Measurements from ENCODE around the gene S100A13. TPM values are rescaled to one million over a fixed set of nuclear protein-coding genes. Genes with fewer than 3 reads are reported as not detected.

S100A13 gene
- total RNA-seq, 2 experiments from 2014 or later: 4.8 to 10.3 TPM

DNA sequence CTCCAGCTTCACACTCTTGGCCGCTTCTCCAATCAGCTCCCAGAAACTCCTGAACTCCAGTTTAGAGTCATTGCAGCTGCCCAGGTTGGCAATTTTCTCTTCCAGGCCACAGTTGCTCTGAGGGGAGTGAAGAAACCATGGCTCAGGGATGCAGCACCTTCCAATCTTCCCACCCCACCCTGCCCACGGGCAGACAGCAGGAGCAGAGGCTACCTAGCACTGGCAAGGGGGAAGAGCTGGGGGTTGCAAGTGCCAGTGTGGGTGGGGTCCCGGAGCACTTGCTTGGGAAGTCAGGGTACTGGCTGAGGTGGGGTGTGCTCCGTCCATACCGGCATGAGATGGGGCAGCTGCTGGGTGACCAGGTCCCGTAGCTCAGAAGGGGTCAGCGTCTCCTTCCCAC lies 12.4 kb downstream of the S100A13 start:
- Histone ChIP-seq H3K4me3 (ENCODE audit: low read depth, low read length, poor library complexity, severe bottlenecking) (no peak overlapping the region), H3K36me3 (ENCODE audit: insufficient read depth, low read length) (peaks cover 5% of the 10 kb centered on the region; the same call in 1 of the 2 replicates), H3K9me3 (ENCODE audit: low read length) (no peaks in the 10 kb centered on the region), H2AFZ (ENCODE audit: low read length) (no peak overlapping the region), H3K79me2 (ENCODE audit: insufficient read depth, low read depth, low read length) (no peaks in the 10 kb centered on the region), H3K4me1 (ENCODE audit: insufficient read depth, low read length, poor library complexity, severe bottlenecking) (peaks cover 5% of the 10 kb centered on the region), H3K4me2 (ENCODE audit: low read length) (no peak overlapping the region), H4K20me1 (ENCODE audit: insufficient read depth, low read length) (no peaks in the 10 kb centered on the region), H3K27ac (ENCODE audit: low read depth, low read length, poor library complexity, severe bottlenecking) (no peak overlapping the region), H3K9me2 (ENCODE audit: insufficient read depth, low read length) (no peaks in the 10 kb centered on the region)
- CTCF ChIA-PET (ENCODE audit: unreplicated experiment): interaction anchor here (0.5 kb wide), 1 partner anchor 74 kb away, joined by 3 read pairs; no protein-coding TSS in a partner anchor
- POLR2A ChIA-PET: interaction anchor here (0.6 to 1.4 kb wide), 2 partner anchors 20 to 118 kb away, joined by 3 to 5 read pairs; no protein-coding TSS in a partner anchor
- no TSS peak for BruUV-seq (replicated peaks)
- no peak for DNase-seq (ENCODE audit: low spot score)
- intact Hi-C loops (cut with micrococcal nuclease; ENCODE audit: unreplicated experiment): no loop called here
- TF ChIP-seq, protein P1, sequence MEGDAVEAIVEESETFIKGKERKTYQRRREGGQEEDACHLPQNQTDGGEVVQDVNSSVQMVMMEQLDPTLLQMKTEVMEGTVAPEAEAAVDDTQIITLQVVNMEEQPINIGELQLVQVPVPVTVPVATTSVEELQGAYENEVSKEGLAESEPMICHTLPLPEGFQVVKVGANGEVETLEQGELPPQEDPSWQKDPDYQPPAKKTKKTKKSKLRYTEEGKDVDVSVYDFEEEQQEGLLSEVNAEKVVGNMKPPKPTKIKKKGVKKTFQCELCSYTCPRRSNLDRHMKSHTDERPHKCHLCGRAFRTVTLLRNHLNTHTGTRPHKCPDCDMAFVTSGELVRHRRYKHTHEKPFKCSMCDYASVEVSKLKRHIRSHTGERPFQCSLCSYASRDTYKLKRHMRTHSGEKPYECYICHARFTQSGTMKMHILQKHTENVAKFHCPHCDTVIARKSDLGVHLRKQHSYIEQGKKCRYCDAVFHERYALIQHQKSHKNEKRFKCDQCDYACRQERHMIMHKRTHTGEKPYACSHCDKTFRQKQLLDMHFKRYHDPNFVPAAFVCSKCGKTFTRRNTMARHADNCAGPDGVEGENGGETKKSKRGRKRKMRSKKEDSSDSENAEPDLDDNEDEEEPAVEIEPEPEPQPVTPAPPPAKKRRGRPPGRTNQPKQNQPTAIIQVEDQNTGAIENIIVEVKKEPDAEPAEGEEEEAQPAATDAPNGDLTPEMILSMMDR (conservative IDR thresholded peaks at IDR 0.05; ENCODE audit: low read length): no peak
- no peak for TF ChIP-seq EZH2phosphoT487 (IDR thresholded peaks at IDR 0.05; ENCODE audit: borderline replicate concordance, low read depth, low read length)

DNA sequence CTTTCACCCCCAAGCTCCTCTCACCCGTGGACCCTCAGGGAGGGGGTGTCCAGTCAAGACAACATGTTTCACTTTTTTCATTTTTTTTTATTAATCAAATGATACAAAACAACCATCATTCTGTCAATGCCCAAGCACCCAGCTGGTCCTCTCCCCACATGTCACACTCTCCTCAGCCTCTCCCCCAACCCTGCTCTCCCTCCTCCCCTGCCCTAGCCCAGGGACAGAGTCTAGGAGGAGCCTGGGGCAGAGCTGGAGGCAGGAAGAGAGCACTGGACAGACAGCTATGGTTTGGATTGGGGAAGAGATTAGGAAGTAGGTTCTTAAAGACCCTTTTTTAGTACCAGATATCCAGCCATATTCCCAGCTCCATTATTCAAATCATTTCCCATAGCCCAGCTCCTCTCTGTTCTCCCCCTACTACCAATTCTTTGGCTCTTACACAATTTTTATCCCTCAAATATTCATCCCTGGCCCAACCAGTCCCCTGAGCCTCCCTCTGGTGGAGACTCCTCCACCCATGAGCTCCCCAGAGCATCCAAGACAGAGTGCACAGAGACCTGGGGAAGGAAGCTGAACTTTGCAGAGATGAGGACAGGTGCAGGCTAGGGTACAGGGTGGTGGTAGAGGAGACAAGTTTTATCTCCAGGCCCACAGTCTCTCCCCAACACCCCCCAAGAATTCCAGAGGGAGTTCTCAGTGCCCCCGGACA lies 13.0 kb downstream of the S100A13 start:
- Histone ChIP-seq H3K4me2 (ENCODE audit: low read length) (no peak overlapping the region), H3K9me2 (ENCODE audit: insufficient read depth, low read length) (no peaks in the 10 kb centered on the region), H3K36me3 (ENCODE audit: insufficient read depth, low read length) (no peaks in the 10 kb centered on the region), H3K4me3 (ENCODE audit: low read depth, low read length, poor library complexity, severe bottlenecking) (no peak overlapping the region), H3K4me1 (ENCODE audit: insufficient read depth, low read length, poor library complexity, severe bottlenecking) (peaks cover 5% of the 10 kb centered on the region), H3K9me3 (ENCODE audit: low read length) (no peaks in the 10 kb centered on the region), H4K20me1 (ENCODE audit: insufficient read depth, low read length) (no peaks in the 10 kb centered on the region), H3K79me2 (ENCODE audit: insufficient read depth, low read depth, low read length) (no peaks in the 10 kb centered on the region), H2AFZ (ENCODE audit: low read length) (no peak overlapping the region), H3K27ac (ENCODE audit: low read depth, low read length, poor library complexity, severe bottlenecking) (no peak overlapping the region)
- no TSS peak for BruUV-seq (replicated peaks)
- intact Hi-C loops (cut with micrococcal nuclease; ENCODE audit: unreplicated experiment): no loop called here
- ChIA-PET POLR2A (interaction anchor here (0.6 to 1.4 kb wide), 2 partner anchors 18 to 21 kb away, joined by 4 to 5 read pairs; no protein-coding TSS in a partner anchor), CTCF (ENCODE audit: unreplicated experiment) (interaction anchor here (0.5 kb wide), 1 partner anchor 75 kb away, joined by 3 read pairs; no protein-coding TSS in a partner anchor)
- DNase-seq (ENCODE audit: low spot score): no peak
- TF ChIP-seq, protein P1 (conservative IDR thresholded peaks at IDR 0.05; ENCODE audit: low read length): no peak
- TF ChIP-seq EZH2phosphoT487 (IDR thresholded peaks at IDR 0.05; ENCODE audit: borderline replicate concordance, low read depth, low read length): no peak

DNA sequence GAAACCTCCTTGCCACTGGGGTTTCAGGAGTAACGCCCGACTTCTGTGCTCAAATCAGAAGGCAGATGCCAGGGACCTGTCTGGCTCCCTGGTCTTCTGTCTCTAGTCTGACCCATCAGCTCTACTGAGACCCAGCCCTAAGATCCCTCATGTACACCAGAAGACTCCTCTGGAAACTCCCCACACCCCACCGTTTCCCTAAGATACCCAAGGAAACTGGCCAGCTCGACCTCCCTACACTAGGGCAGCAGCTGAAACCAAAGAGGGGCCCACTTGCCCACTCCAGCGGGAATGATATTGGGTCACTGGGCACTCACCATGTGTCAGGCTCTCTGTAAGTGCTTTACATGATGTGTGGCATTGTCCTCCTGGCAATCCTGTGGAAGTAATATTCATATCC lies 13.9 kb downstream of the S100A13 start:
- no peak for TF ChIP-seq EZH2phosphoT487 (IDR thresholded peaks at IDR 0.05; ENCODE audit: borderline replicate concordance, low read depth, low read length)
- TF ChIP-seq, protein P1 (conservative IDR thresholded peaks at IDR 0.05; ENCODE audit: low read length): no peak
- Histone ChIP-seq H3K4me3 (ENCODE audit: low read depth, low read length, poor library complexity, severe bottlenecking) (no peak overlapping the region), H3K4me2 (ENCODE audit: low read length) (no peak overlapping the region), H3K27ac (ENCODE audit: low read depth, low read length, poor library complexity, severe bottlenecking) (no peak overlapping the region), H3K36me3 (ENCODE audit: insufficient read depth, low read length) (no peaks in the 10 kb centered on the region), H3K9me2 (ENCODE audit: insufficient read depth, low read length) (no peaks in the 10 kb centered on the region), H3K4me1 (ENCODE audit: insufficient read depth, low read length, poor library complexity, severe bottlenecking) (peaks cover 5% of the 10 kb centered on the region), H4K20me1 (ENCODE audit: insufficient read depth, low read length) (no peaks in the 10 kb centered on the region), H3K79me2 (ENCODE audit: insufficient read depth, low read depth, low read length) (no peaks in the 10 kb centered on the region), H3K9me3 (ENCODE audit: low read length) (no peaks in the 10 kb centered on the region), H2AFZ (ENCODE audit: low read length) (no peak overlapping the region)
- ChIA-PET CTCF (ENCODE audit: unreplicated experiment) (no interaction called here), POLR2A (interaction anchor here (0.6 kb wide), 1 partner anchor 9 kb away, joined by 4 read pairs; no protein-coding TSS in a partner anchor)
- intact Hi-C loops (cut with micrococcal nuclease; ENCODE audit: unreplicated experiment): no loop called here
- BruUV-seq (replicated peaks): no TSS peak
- DNase-seq (ENCODE audit: low spot score): no peak

All from OCI-LY7 (cell line).